Retinal pigment epithelial cell (primary cell): Measurements from ENCODE around the gene TSPO.
"Not testable (repeated sequence)": the region's sequence is repeated elsewhere in the genome, so short reads cannot be mapped to it uniquely, and the experiment has no call there.

ENCODE experiments used
- DNase-seq: peaks from one replicate; pipeline ENCODE4 v3.0.0-alpha.2; 2010; ENCODE audit warnings: low read depth
- H3K4me3 ChIP-seq: 2 replicates; pipeline ENCODE4 v1.5.1; 2011; ENCODE audit warnings: mild to moderate bottlenecking, low read length, control low read depth, moderate library complexity
- CTCF ChIP-seq: conservative IDR thresholded peaks from 2 replicates; pipeline ENCODE4 v1.5.1; 2011; ENCODE audit warnings: low read depth, low read length, control low read depth, inconsistent platforms

TSPO gene

DNA sequence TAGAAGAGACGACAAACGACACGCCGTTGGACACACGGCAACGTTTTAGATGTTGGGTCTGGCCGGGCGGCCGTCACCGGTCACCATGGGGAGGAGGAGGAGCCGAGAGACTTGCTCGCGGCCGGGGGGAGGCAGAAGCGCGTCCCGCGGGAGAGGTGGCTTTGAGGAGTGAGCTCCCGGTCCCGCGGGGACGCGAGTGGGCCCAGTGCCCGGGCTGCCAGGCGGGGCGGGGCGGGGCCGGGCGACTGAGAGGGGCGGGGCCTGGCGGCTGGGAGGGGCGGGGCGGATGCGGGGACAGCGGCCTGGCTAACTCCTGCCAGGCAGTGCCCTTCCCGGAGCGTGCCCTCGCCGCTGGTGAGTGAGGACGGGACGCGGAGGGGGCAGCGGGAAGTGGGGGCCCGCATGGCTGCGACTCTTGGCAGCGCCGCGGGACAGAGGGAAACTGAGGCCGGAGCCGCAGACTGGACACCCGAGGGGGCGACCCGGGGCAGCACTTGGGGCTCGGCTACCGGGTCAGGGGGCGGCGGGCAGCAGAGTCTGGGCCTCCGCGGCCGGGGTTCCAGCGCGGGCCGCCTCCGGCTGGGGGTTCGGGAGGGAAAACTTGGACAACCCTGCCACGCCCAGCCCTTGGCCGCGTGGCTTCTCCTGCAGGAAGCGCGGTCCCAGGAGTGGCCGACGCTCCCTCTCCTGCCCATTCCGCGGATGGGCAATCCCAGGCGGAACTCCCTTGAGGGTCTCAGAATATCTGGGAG, at the start of gene TSPO:
Gene TSPO, plus strand, starts transcription at position 309 of the 752 bp plus-strand sequence. CDS start 7,680 bp downstream, outside the sequence.
- TF ChIP-seq CTCF, result no peak
- DNase-seq, result no peak
- peak within 1 kb of the TSS; percentile 60 for H3K4me3 ChIP-seq

DNA sequence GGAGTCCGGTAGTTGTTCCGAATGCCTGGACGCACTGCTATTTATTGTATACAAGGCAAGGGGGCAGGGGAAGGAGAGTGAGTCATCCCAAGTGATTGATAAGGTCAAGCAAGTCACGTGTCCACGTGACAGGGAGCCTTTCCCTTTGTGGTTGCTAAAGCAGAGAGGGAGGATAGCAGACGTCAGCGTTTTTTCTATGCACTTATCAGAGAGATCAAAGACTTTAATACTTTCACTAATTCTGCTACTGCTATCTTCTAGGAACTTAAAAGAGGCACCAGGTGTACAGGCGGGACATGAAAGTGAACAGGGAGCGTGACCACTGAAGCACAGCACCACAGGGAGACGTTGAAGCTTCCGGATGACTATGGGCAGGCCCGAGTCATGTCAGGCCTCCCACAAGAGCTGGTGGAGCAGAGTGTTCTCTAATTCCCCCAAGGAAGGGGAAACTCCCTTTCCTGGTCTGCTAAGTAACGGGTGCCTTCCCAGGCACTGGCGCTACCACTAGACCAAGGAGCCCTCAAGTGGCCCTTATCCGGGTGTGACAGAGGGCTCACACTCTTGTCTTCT, 47.2 kb upstream of the TSPO start:
- not testable (repeated sequence) for DNase-seq, H3K4me3 ChIP-seq

DNA sequence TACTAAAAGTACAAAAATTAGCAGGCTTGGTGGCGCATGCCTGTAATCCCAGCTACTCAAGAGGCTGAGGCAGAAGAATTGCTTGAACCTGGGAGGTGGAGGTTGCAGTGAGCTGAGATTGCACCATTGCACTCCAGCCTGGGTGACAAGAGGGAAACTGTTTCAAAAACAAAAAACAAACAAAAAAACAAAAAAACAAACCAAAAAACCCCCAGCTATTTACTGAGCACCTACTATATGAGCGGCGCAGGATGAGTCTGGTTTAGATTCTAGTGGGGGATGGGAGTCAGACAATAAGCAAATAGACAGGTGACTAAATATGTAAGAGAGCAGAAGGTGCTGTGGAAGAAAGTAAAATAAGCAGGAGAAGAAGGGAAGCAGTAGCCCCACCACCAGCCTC, 46.4 kb upstream of the TSPO start:
- not testable (repeated sequence) for H3K4me3 ChIP-seq, DNase-seq

GRCh38 chr22:43106302-43106701, 45.1 kb upstream of the TSPO start:
- no peak overlapping the region for H3K4me3 ChIP-seq
- no peak for TF ChIP-seq CTCF

DNA sequence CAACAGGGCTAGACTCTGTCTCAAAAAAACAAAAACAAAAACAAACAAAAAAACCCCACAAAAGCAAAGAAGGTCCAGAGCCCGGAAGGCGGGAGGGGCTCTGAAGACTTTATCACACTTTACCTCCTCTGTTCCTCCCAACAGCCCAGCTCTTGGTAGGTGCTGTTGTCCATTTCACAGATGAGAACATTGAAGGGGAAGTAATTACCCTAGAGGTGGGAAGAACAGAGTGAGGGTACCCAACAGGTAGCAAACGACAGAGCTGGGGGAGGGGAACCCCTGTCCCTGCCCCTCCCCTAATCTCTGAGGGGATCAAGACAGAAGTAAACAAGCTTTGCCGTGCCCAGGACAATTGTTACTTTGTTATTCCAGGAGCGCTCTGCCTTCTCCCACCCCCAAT, 41.8 kb upstream of the TSPO start:
- no peak for TF ChIP-seq CTCF
- DNase-seq, result no peak
- no peak overlapping the region for H3K4me3 ChIP-seq

More at GRCh38 chr22:43106302-43106701, 45.1 kb upstream of the TSPO start:
- DNase-seq, result no peak

GRCh38 chr22:43109921-43110443, 41.4 kb upstream of the TSPO start:
- DNase-seq, result no peak
- peak overlapping the region; percentile 42 for H3K4me3 ChIP-seq
- TF ChIP-seq CTCF, result no peak

DNA sequence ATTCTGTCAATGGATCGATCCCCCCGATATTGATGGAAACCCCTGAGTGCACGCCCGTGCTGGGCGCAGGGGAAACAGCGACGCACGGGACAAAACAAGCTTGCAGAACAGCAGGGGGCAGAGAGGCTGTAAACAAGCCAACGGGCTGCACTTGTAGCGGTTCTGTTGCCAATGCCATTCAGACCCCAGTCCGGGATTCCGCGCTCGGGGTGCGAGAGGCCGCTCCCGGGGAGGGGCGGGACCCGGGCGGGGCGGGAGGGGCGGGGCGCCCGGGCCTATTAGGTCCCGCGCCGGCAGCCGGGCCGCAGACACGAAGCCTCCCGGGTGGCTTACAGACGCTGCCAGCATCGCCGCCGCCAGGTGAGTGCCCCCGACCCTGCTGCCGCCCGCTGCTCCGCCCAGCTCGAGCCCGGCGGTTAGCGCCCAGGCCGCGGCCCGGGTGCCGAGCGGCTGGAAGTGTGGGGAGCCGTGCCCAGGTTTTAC, 40.9 kb upstream of the TSPO start, which contains the start of gene BIK:
Gene BIK, plus strand, starts transcription at position 307 of the 483 bp plus-strand sequence. CDS start 13,273 bp downstream, outside the sequence.
- DNase-seq, result no peak
- H3K4me3 ChIP-seq, result peak within 1 kb of the TSS; percentile 47

More for the DNA sequence above, 40.9 kb upstream of the TSPO start, which contains the start of gene BIK:
- peak; percentile 41 for TF ChIP-seq CTCF
